ENCODE measurements around the gene MMP11.

The MMP11 gene

GRCh38 chr22:23772315-23772648 is 367 bp upstream of the MMP11 start:
- no peak for DNase-seq (ENCODE audit: low read depth in 1 of 2, low spot score in 1 of 2)
- H3K27ac ChIP-seq (replicated peaks), result no peak overlapping the region
- H3K4me3 ChIP-seq (replicated peaks; ENCODE audit: insufficient read depth, low read length), result peak overlapping the region; percentile 23
- H3K27me3 ChIP-seq (ENCODE audit: insufficient read depth, poor library complexity, severe bottlenecking), result peaks cover 17% of the 10 kb centered on the region
- TF ChIP-seq SPI1 (IDR thresholded peaks at IDR 0.05; ENCODE audit: borderline replicate concordance, low read depth) (no peak), REST (IDR thresholded peaks at IDR 0.05; ENCODE audit: insufficient replicate concordance, low read depth) (no peak), GABPA (IDR thresholded peaks at IDR 0.05; ENCODE audit: low read depth) (no peak), POLR2AphosphoS5 (IDR thresholded peaks at IDR 0.05; ENCODE audit: low read depth) (no peak), CTCF (IDR thresholded peaks at IDR 0.05; ENCODE audit: insufficient read depth, low read length) (no peak)

- TF ChIP-seq GABPA (IDR thresholded peaks at IDR 0.05; ENCODE audit: low read depth) (no peak), POLR2AphosphoS5 (IDR thresholded peaks at IDR 0.05; ENCODE audit: low read depth) (no peak), SPI1 (IDR thresholded peaks at IDR 0.05; ENCODE audit: borderline replicate concordance, low read depth) (no peak)
- no peak overlapping the region for H3K27ac ChIP-seq (replicated peaks)
- peaks cover 17% of the 10 kb centered on the region for H3K27me3 ChIP-seq (ENCODE audit: insufficient read depth, poor library complexity, severe bottlenecking)
- DNase-seq (ENCODE audit: low read depth in 1 of 2, low spot score in 1 of 2), result no peak
- no peak overlapping the region for H3K4me3 ChIP-seq (replicated peaks; ENCODE audit: insufficient read depth, low read length)
Observed at GRCh38 chr22:23773483-23774113, 949 bp downstream of the MMP11 start.

- H3K27ac ChIP-seq (replicated peaks), result no peak overlapping the region
- TF ChIP-seq CTCF (IDR thresholded peaks at IDR 0.05; ENCODE audit: insufficient read depth, low read length) (no peak), REST (IDR thresholded peaks at IDR 0.05; ENCODE audit: insufficient replicate concordance, low read depth) (no peak)
- H3K4me3 ChIP-seq (replicated peaks; ENCODE audit: insufficient read depth, low read length), result no peak overlapping the region
- DNase-seq (ENCODE audit: low read depth in 1 of 2, low spot score in 1 of 2), result no peak
- H3K27me3 ChIP-seq (ENCODE audit: insufficient read depth, poor library complexity, severe bottlenecking), result peaks cover 17% of the 10 kb centered on the region
Observed at GRCh38 chr22:23774114-23774921, 1.7 kb downstream of the MMP11 start.

- Histone ChIP-seq H3K27me3 (ENCODE audit: insufficient read depth, poor library complexity, severe bottlenecking) (peaks cover 17% of the 10 kb centered on the region), H3K4me3 (replicated peaks; ENCODE audit: insufficient read depth, low read length) (no peak overlapping the region), H3K27ac (replicated peaks) (no peak overlapping the region)
- no peak for TF ChIP-seq CTCF (IDR thresholded peaks at IDR 0.05; ENCODE audit: insufficient read depth, low read length)
- no peak for TF ChIP-seq SPI1 (IDR thresholded peaks at IDR 0.05; ENCODE audit: borderline replicate concordance, low read depth)
- no peak for TF ChIP-seq REST (IDR thresholded peaks at IDR 0.05; ENCODE audit: insufficient replicate concordance, low read depth)
- TF ChIP-seq GABPA (IDR thresholded peaks at IDR 0.05; ENCODE audit: low read depth), result no peak
- TF ChIP-seq POLR2AphosphoS5 (IDR thresholded peaks at IDR 0.05; ENCODE audit: low read depth), result no peak
- no peak for DNase-seq (ENCODE audit: low read depth in 1 of 2, low spot score in 1 of 2)
Observed at GRCh38 chr22:23774922-23775436, 2.3 kb downstream of the MMP11 start.

All from HL-60 (cell line).